ENCODE results near the gene CCDC85C.
"Not testable (repeated sequence)": the region's sequence is repeated elsewhere in the genome, so short reads cannot be mapped to it uniquely, and the experiment has no call there.

CCDC85C gene

GRCh38 chr14:99603471-99604277, at the start of gene CCDC85C:
Gene CCDC85C, minus strand, starts transcription at chr14:99604207. Its CDS starts 248 bp downstream, at chr14:99603959.
- DNase-seq, result peak; percentile 80

GRCh38 chr14:99651953-99652746, 48.1 kb upstream of the CCDC85C start:
- DNase-seq, result no peak

- no peak for DNase-seq
Observed at GRCh38 chr14:99650189-99650588, 46.2 kb upstream of the CCDC85C start.

GRCh38 chr14:99649643-99650042, 45.6 kb upstream of the CCDC85C start:
- DNase-seq, result no peak

GRCh38 chr14:99649219-99649618, 45.2 kb upstream of the CCDC85C start:
- DNase-seq, result no peak

GRCh38 chr14:99648027-99648784, 44.2 kb upstream of the CCDC85C start:
- DNase-seq, result no peak

- no peak for DNase-seq
Observed at GRCh38 chr14:99647411-99647810, 43.4 kb upstream of the CCDC85C start.

- peak; percentile 16 for DNase-seq
Observed at GRCh38 chr14:99645545-99646505, 41.8 kb upstream of the CCDC85C start.

- DNase-seq, result peak; percentile 53
Observed at GRCh38 chr14:99644723-99645544, 40.9 kb upstream of the CCDC85C start, which contains the start of gene HHIPL1. Gene HHIPL1, plus strand, starts transcription at chr14:99645129. Its CDS starts 79 bp downstream, at chr14:99645208.

GRCh38 chr14:99644035-99644587, 40.1 kb upstream of the CCDC85C start:
- DNase-seq, result no peak

- DNase-seq, result no peak
Observed at GRCh38 chr14:99643343-99643742, 39.3 kb upstream of the CCDC85C start.

- DNase-seq, result not testable (repeated sequence)
Observed at GRCh38 chr14:99642771-99643170, 38.8 kb upstream of the CCDC85C start.

- DNase-seq, result no peak
Observed at GRCh38 chr14:99637624-99638023, 33.6 kb upstream of the CCDC85C start.

- DNase-seq, result no peak
Observed at GRCh38 chr14:99636487-99636886, 32.5 kb upstream of the CCDC85C start.

GRCh38 chr14:99635116-99635515, 31.1 kb upstream of the CCDC85C start:
- DNase-seq, result no peak

- no peak for DNase-seq
Observed at GRCh38 chr14:99634443-99634842, 30.4 kb upstream of the CCDC85C start.

GRCh38 chr14:99633918-99634317, 29.9 kb upstream of the CCDC85C start:
- peak; percentile 49 for DNase-seq

- no peak for DNase-seq
Observed at GRCh38 chr14:99633141-99633540, 29.1 kb upstream of the CCDC85C start.

- DNase-seq, result no peak
Observed at GRCh38 chr14:99632410-99633035, 28.5 kb upstream of the CCDC85C start.

- no peak for DNase-seq
Observed at GRCh38 chr14:99630202-99630601, 26.2 kb upstream of the CCDC85C start.

Measured in eye (tissue), 1 donor.